ENCODE measurements around the gene SLC9A2. TPM values are rescaled to one million over a fixed set of nuclear protein-coding genes. Genes with fewer than 3 reads are reported as not detected.

The SLC9A2 gene
- total RNA-seq, 4 donors from 2014 or later, result under 0.01 to 0.29 (median 0.21) TPM; not detected in 1

- no peaks in the 10 kb centered on the region for H3K27me3 ChIP-seq
- no peak overlapping the region for H3K27ac ChIP-seq
- H3K4me1 ChIP-seq, result peaks cover 0 to 8% of the 10 kb centered on the region in 2 donors
- H3K36me3 ChIP-seq, result no peaks in the 10 kb centered on the region
- DNase-seq, result no peak
- no peak overlapping the region for H3K4me3 ChIP-seq
- no peaks in the 10 kb centered on the region for H3K9me3 ChIP-seq
- intact Hi-C loops (cut with DNase I; ENCODE audit: low total_unique reads), result no loop called here
- no peak for TF ChIP-seq POLR2A (IDR thresholded peaks at IDR 0.05)
- TF ChIP-seq CTCF (IDR thresholded peaks at IDR 0.05), result no peak
Measured at GRCh38 chr2:102620332-102620731, 979 bp downstream of the SLC9A2 start.

GRCh38 chr2:102621630-102622029 lies 2.3 kb downstream of the SLC9A2 start:
- H3K36me3 ChIP-seq, result no peaks in the 10 kb centered on the region
- H3K27me3 ChIP-seq, result no peaks in the 10 kb centered on the region
- H3K4me3 ChIP-seq, result no peak overlapping the region
- peaks cover 0 to 8% of the 10 kb centered on the region in 2 donors for H3K4me1 ChIP-seq
- DNase-seq, result no peak
- H3K9me3 ChIP-seq, result no peaks in the 10 kb centered on the region
- intact Hi-C loops (cut with DNase I; ENCODE audit: low total_unique reads), result no loop called here
- H3K27ac ChIP-seq, result no peak overlapping the region
- TF ChIP-seq POLR2A (IDR thresholded peaks at IDR 0.05), result no peak

- intact Hi-C loops (cut with DNase I; ENCODE audit: low total_unique reads), result no loop called here
- H3K36me3 ChIP-seq, result no peaks in the 10 kb centered on the region
- H3K4me3 ChIP-seq, result no peak overlapping the region
- peaks cover 0 to 3% of the 10 kb centered on the region in 2 donors for H3K27me3 ChIP-seq
- no peak overlapping the region for H3K27ac ChIP-seq
- TF ChIP-seq POLR2A (IDR thresholded peaks at IDR 0.05) (no peak), CTCF (IDR thresholded peaks at IDR 0.05) (no peak)
- H3K9me3 ChIP-seq, result no peaks in the 10 kb centered on the region
- no peak for DNase-seq
- H3K4me1 ChIP-seq, result peaks cover 0 to 8% of the 10 kb centered on the region in 2 donors
Measured at GRCh38 chr2:102622646-102623045, 3.3 kb downstream of the SLC9A2 start.

GRCh38 chr2:102630458-102630857 lies 11.1 kb downstream of the SLC9A2 start:
- DNase-seq, result no peak
- peaks cover 0 to 3% of the 10 kb centered on the region in 2 donors for H3K27me3 ChIP-seq
- H3K36me3 ChIP-seq, result no peaks in the 10 kb centered on the region
- no peaks in the 10 kb centered on the region for H3K9me3 ChIP-seq
- TF ChIP-seq CTCF (IDR thresholded peaks at IDR 0.05), result no peak
- no peak for TF ChIP-seq POLR2A (IDR thresholded peaks at IDR 0.05)
- intact Hi-C loops (cut with DNase I; ENCODE audit: low total_unique reads), result no loop called here
- no peak overlapping the region for H3K4me3 ChIP-seq
- H3K4me1 ChIP-seq, result no peaks in the 10 kb centered on the region
- H3K27ac ChIP-seq, result no peak overlapping the region

GRCh38 chr2:102632380-102633175 lies 13.2 kb downstream of the SLC9A2 start:
- no peak overlapping the region for H3K4me3 ChIP-seq
- intact Hi-C loops (cut with DNase I; ENCODE audit: low total_unique reads), result no loop called here
- no peak overlapping the region for H3K27ac ChIP-seq
- H3K27me3 ChIP-seq, result no peaks in the 10 kb centered on the region
- H3K36me3 ChIP-seq, result no peaks in the 10 kb centered on the region
- no peak for DNase-seq
- TF ChIP-seq CTCF (IDR thresholded peaks at IDR 0.05), result no peak
- TF ChIP-seq POLR2A (IDR thresholded peaks at IDR 0.05), result no peak
- H3K4me1 ChIP-seq, result no peaks in the 10 kb centered on the region
- no peaks in the 10 kb centered on the region for H3K9me3 ChIP-seq
